NB4 (cell line): ENCODE results near the gene LILRA6.

Experiments
- MAX ChIP-seq: IDR thresholded peaks from 2 replicates; pipeline ENCODE4 v1.6.1; 2011; ENCODE audit warnings: low read depth, low read length
- MYC ChIP-seq: IDR thresholded peaks from 2 replicates; pipeline ENCODE4 v1.6.1; 2011; ENCODE audit warnings: low read depth, low read length
- POLR2A ChIP-seq: IDR thresholded peaks from 2 replicates; pipeline ENCODE4 v1.6.1; 2011; ENCODE audit warnings: mild to moderate bottlenecking; ENCODE audit not compliant: insufficient read length; ENCODE audit errors: extremely low read depth
- TF ChIP-seq, protein P1 (sequence below): IDR thresholded peaks from one replicate; pipeline ENCODE4 v1.5.1; 2012; ENCODE audit warnings: low read depth, low read length

DNA sequence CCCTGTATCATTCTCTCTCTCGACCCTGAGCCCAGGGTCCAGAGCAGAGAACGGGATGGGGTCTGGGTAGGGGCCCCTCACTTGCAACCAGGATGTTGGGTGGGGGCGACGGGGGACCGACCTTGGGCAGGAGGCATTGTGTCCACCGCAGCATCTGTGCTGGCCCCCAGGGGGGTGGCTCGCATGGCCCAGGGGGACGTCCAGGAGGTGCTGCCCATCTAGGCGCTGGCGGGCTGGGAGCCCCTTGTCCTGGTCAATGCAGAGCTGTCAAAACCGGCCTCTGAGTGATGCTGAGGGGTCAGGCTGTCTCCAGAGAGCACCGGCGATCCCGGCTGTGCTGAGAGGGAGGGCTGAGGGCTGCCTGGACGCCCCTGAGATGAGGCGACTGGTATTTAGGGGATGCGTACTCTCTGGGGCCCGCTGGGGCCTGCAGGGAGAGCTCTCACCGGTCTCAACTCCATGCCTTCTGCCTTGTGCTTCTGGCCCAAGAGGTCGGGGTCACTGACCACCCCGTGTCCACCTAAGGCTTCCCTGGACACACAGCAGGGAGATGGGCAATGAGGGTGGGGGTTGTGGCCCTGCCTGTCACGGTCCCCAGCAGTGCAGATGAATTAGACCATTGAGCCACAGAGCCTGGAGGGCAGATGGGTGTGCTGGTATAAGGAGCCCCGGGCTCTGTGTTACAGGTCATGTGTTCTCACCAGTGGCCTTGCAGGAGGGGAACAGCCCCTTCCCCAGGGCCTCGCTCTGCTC lies 33.4 kb downstream of the LILRA6 start:
- TF ChIP-seq POLR2A, result no peak
- TF ChIP-seq, protein P1, sequence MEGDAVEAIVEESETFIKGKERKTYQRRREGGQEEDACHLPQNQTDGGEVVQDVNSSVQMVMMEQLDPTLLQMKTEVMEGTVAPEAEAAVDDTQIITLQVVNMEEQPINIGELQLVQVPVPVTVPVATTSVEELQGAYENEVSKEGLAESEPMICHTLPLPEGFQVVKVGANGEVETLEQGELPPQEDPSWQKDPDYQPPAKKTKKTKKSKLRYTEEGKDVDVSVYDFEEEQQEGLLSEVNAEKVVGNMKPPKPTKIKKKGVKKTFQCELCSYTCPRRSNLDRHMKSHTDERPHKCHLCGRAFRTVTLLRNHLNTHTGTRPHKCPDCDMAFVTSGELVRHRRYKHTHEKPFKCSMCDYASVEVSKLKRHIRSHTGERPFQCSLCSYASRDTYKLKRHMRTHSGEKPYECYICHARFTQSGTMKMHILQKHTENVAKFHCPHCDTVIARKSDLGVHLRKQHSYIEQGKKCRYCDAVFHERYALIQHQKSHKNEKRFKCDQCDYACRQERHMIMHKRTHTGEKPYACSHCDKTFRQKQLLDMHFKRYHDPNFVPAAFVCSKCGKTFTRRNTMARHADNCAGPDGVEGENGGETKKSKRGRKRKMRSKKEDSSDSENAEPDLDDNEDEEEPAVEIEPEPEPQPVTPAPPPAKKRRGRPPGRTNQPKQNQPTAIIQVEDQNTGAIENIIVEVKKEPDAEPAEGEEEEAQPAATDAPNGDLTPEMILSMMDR, result no peak
- no peak for TF ChIP-seq MYC
- TF ChIP-seq MAX, result no peak
